ENCODE data around the gene FMO3.

GRCh38 chr1:171158096-171158495, 67.4 kb downstream of the FMO3 start:
- TF ChIP-seq, protein P1, sequence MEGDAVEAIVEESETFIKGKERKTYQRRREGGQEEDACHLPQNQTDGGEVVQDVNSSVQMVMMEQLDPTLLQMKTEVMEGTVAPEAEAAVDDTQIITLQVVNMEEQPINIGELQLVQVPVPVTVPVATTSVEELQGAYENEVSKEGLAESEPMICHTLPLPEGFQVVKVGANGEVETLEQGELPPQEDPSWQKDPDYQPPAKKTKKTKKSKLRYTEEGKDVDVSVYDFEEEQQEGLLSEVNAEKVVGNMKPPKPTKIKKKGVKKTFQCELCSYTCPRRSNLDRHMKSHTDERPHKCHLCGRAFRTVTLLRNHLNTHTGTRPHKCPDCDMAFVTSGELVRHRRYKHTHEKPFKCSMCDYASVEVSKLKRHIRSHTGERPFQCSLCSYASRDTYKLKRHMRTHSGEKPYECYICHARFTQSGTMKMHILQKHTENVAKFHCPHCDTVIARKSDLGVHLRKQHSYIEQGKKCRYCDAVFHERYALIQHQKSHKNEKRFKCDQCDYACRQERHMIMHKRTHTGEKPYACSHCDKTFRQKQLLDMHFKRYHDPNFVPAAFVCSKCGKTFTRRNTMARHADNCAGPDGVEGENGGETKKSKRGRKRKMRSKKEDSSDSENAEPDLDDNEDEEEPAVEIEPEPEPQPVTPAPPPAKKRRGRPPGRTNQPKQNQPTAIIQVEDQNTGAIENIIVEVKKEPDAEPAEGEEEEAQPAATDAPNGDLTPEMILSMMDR (IDR thresholded peaks at IDR 0.05; ENCODE audit: low read depth, low read length, poor library complexity, severe bottlenecking), result no peak
- TF ChIP-seq EZH2phosphoT487 (IDR thresholded peaks at IDR 0.05; ENCODE audit: borderline replicate concordance, low read length), result no peak
